ENCODE data around the gene CNTN4.

- TF ChIP-seq CTCF (conservative IDR thresholded peaks at IDR 0.05; ENCODE audit: low read depth, low read length) (no peak), EZH2 (IDR thresholded peaks at IDR 0.05; ENCODE audit: borderline replicate concordance, low read depth, low read length, poor library complexity, severe bottlenecking) (no peak)
These were observed 629.1 kb downstream of the CNTN4 start for GRCh38 chr3:2727610-2728318.

Measured in A673 (cell line).